HCEC 1CT (cell line): ENCODE data around the gene SLC36A1.

Source experiments
- DNase-seq: peaks from one replicate; pipeline ENCODE4 v3.0.0-alpha.2; 2017

The SLC36A1 gene

GRCh38 chr5:151451626-151452520 is 4.5 kb downstream of the SLC36A1 start:
- peak; percentile 50 for DNase-seq

GRCh38 chr5:151454166-151454565 is 6.8 kb downstream of the SLC36A1 start:
- DNase-seq = no peak

- DNase-seq = no peak
Observed at GRCh38 chr5:151454889-151455288, 7.5 kb downstream of the SLC36A1 start.

- no peak for DNase-seq
Observed at GRCh38 chr5:151456321-151456940, 9.0 kb downstream of the SLC36A1 start.

- DNase-seq = no peak
Observed at GRCh38 chr5:151458314-151458713, 10.9 kb downstream of the SLC36A1 start.

- DNase-seq = no peak
Observed at GRCh38 chr5:151459680-151460324, 12.4 kb downstream of the SLC36A1 start.

GRCh38 chr5:151461312-151461711 is 13.9 kb downstream of the SLC36A1 start:
- no peak for DNase-seq

GRCh38 chr5:151463137-151464029 is 16.0 kb downstream of the SLC36A1 start:
- DNase-seq = no peak

GRCh38 chr5:151464101-151464500 is 16.7 kb downstream of the SLC36A1 start:
- no peak for DNase-seq

GRCh38 chr5:151465476-151465875 is 18.1 kb downstream of the SLC36A1 start:
- no peak for DNase-seq

GRCh38 chr5:151467576-151467975 is 20.2 kb downstream of the SLC36A1 start:
- no peak for DNase-seq

GRCh38 chr5:151469386-151469785 is 22.0 kb downstream of the SLC36A1 start:
- DNase-seq = peak; percentile 22

GRCh38 chr5:151469992-151470391 is 22.6 kb downstream of the SLC36A1 start:
- no peak for DNase-seq

- peak; percentile 88 for DNase-seq
Observed at GRCh38 chr5:151470439-151470838, 23.0 kb downstream of the SLC36A1 start.

- DNase-seq = peak; percentile 40
Observed at GRCh38 chr5:151471276-151471675, 23.9 kb downstream of the SLC36A1 start.

GRCh38 chr5:151474799-151475198 is 27.4 kb downstream of the SLC36A1 start:
- DNase-seq = no peak

- no peak for DNase-seq
Observed at GRCh38 chr5:151475388-151475787, 28.0 kb downstream of the SLC36A1 start.

- DNase-seq = no peak
Observed at GRCh38 chr5:151476016-151476415, 28.6 kb downstream of the SLC36A1 start.

- DNase-seq = peak; percentile 58
Observed at GRCh38 chr5:151477101-151477500, 29.7 kb downstream of the SLC36A1 start.

- peak; percentile 78 for DNase-seq
Observed at GRCh38 chr5:151480384-151481293, 33.2 kb downstream of the SLC36A1 start.

- DNase-seq = peak; percentile 9
Observed at GRCh38 chr5:151483176-151483575, 35.8 kb downstream of the SLC36A1 start.

GRCh38 chr5:151483647-151484046 is 36.2 kb downstream of the SLC36A1 start:
- DNase-seq = no peak
